Neural cell (in vitro differentiated cells): ENCODE measurements around the gene VWA1. TPM values are rescaled to one million over a fixed set of nuclear protein-coding genes. Genes with fewer than 3 reads are reported as not detected.

Experiments used
- H2AFZ ChIP-seq: fragments of 200-600, 300-800 bp; sonication (generic), shearing (Covaris generic); 2 replicates; pipeline ENCODE4 v1.6.0; 2014; ENCODE audit warnings: low read depth, mild to moderate bottlenecking, antibody characterized with exemption, low read length, moderate library complexity
- H3F3A ChIP-seq: fragments of 200-600 bp; shearing (Covaris generic); 2 replicates; pipeline ENCODE4 v1.6.1; 2016; ENCODE audit warnings: mild to moderate bottlenecking, moderate library complexity, mixed read lengths, antibody characterized with exemption, low read length; ENCODE audit not compliant: insufficient read depth, poor library complexity, severe bottlenecking
- H3K27ac ChIP-seq: fragments of 200-600, 300-800 bp; sonication (generic), shearing (Covaris generic); 2 replicates; pipeline ENCODE4 v1.5.1; 2014; ENCODE audit warnings: mild to moderate bottlenecking, low read length, moderate library complexity
- H3K27me3 ChIP-seq: fragments of 300-800, 200-600 bp; sonication (generic), shearing (Covaris generic); 2 replicates; pipeline ENCODE4 v1.6.0; 2014; ENCODE audit warnings: mild to moderate bottlenecking, low read depth, low read length, moderate library complexity; ENCODE audit not compliant: insufficient read depth
- H3K36me3 ChIP-seq: fragments of 300-800, 200-600 bp; sonication (generic), shearing (Covaris generic); 2 replicates; pipeline ENCODE4 v1.5.1; 2014; ENCODE audit warnings: mild to moderate bottlenecking, antibody characterized with exemption, low read length, moderate library complexity; ENCODE audit not compliant: insufficient read depth
- H3K4me2 ChIP-seq: fragments of 300-800, 200-600 bp; sonication (generic), shearing (Covaris generic); 2 replicates; pipeline ENCODE4 v1.6.0; 2014; ENCODE audit warnings: mild to moderate bottlenecking, low read length
- H3K4me3 ChIP-seq: fragments of 300-800, 200-600 bp; sonication (generic), shearing (Covaris generic); 2 replicates; pipeline ENCODE4 v1.5.1; 2014; ENCODE audit warnings: mild to moderate bottlenecking, low read length, moderate library complexity
- H3K79me2 ChIP-seq: fragments of 200-600 bp; shearing (Covaris generic); replicated peaks from 2 replicates; pipeline ENCODE4 v1.6.0; 2014; ENCODE audit warnings: mild to moderate bottlenecking, low read length, moderate library complexity; ENCODE audit not compliant: insufficient read depth
- H3K9ac ChIP-seq: fragments of 300-800, 200-600 bp; sonication (generic), shearing (Covaris generic); 2 replicates; pipeline ENCODE4 v1.6.1; 2016; ENCODE audit warnings: mild to moderate bottlenecking, low read length, mixed read lengths
- H3K9me2 ChIP-seq: fragments of 200-600 bp; shearing (Covaris generic); 2 replicates; pipeline ENCODE4 v1.6.1; 2016; ENCODE audit warnings: mild to moderate bottlenecking, low read length, mixed read lengths; ENCODE audit not compliant: insufficient read depth
- H3K9me3 ChIP-seq: fragments of 200-600, 300-800 bp; sonication (generic), shearing (Covaris generic); 2 replicates; pipeline ENCODE4 v1.6.1; 2016; ENCODE audit warnings: mild to moderate bottlenecking, mixed run types, low read length, moderate library complexity, mixed read lengths
- H4K20me1 ChIP-seq: fragments of 200-600 bp; shearing (Covaris generic); 2 replicates; pipeline ENCODE4 v1.6.1; 2016; ENCODE audit warnings: mild to moderate bottlenecking, mixed run types; ENCODE audit not compliant: insufficient read depth
- EP300 ChIP-seq: fragments of 450-650 bp; conservative IDR thresholded peaks from 2 replicates; pipeline ENCODE4 v1.6.1; 2014; ENCODE audit warnings: antibody characterized with exemption, mild to moderate bottlenecking, moderate library complexity; ENCODE audit not compliant: poor library complexity, severe bottlenecking
- EZH2 ChIP-seq: fragments of 200-600, 300-800 bp; shearing (Covaris generic), sonication (generic); IDR thresholded peaks from 2 replicates; pipeline ENCODE4 v1.6.1; 2014; ENCODE audit warnings: antibody characterized with exemption, low read length, borderline replicate concordance, mild to moderate bottlenecking; ENCODE audit not compliant: insufficient read depth, poor library complexity, severe bottlenecking
- MXI1 ChIP-seq: fragments of 450-650 bp; conservative IDR thresholded peaks from 2 replicates; pipeline ENCODE4 v1.6.1; 2014; ENCODE audit warnings: antibody characterized with exemption, mild to moderate bottlenecking; ENCODE audit not compliant: poor library complexity, severe bottlenecking
- POLR2AphosphoS5 ChIP-seq: IDR thresholded peaks from 2 replicates; pipeline ENCODE4 v1.6.1; 2012
- RAD21 ChIP-seq: fragments of 450-650 bp; conservative IDR thresholded peaks from 2 replicates; pipeline ENCODE4 v1.6.1; 2014; ENCODE audit warnings: antibody characterized with exemption, mild to moderate bottlenecking, moderate library complexity
- REST ChIP-seq: IDR thresholded peaks from 2 replicates; pipeline ENCODE4 v1.6.1; 2012; ENCODE audit warnings: borderline replicate concordance
- SMC3 ChIP-seq: fragments of 450-650 bp; conservative IDR thresholded peaks from 2 replicates; pipeline ENCODE4 v1.6.1; 2014; ENCODE audit warnings: antibody characterized with exemption, mild to moderate bottlenecking, moderate library complexity; ENCODE audit not compliant: poor library complexity
- TAF1 ChIP-seq: IDR thresholded peaks from 2 replicates; pipeline ENCODE4 v1.6.1; 2012; ENCODE audit warnings: low read depth
- polyA plus RNA-seq: library from polyadenylated mRNA; depleted of rRNA; stranded (reverse); fragments of >200 nt; gene quantifications from 2 replicates; pipeline ENCODE4 v1.2.3, GENCODE V29; 2014
- TF ChIP-seq, protein P1 (sequence below): fragments of 450-650 bp; IDR thresholded peaks from 2 replicates; pipeline ENCODE4 v1.5.1; 2014; ENCODE audit warnings: antibody characterized with exemption, mild to moderate bottlenecking, moderate library complexity; ENCODE audit not compliant: poor library complexity, severe bottlenecking

VWA1 gene
- polyA plus RNA-seq, 1 donor from 2014 or later: 0.88 TPM

DNA sequence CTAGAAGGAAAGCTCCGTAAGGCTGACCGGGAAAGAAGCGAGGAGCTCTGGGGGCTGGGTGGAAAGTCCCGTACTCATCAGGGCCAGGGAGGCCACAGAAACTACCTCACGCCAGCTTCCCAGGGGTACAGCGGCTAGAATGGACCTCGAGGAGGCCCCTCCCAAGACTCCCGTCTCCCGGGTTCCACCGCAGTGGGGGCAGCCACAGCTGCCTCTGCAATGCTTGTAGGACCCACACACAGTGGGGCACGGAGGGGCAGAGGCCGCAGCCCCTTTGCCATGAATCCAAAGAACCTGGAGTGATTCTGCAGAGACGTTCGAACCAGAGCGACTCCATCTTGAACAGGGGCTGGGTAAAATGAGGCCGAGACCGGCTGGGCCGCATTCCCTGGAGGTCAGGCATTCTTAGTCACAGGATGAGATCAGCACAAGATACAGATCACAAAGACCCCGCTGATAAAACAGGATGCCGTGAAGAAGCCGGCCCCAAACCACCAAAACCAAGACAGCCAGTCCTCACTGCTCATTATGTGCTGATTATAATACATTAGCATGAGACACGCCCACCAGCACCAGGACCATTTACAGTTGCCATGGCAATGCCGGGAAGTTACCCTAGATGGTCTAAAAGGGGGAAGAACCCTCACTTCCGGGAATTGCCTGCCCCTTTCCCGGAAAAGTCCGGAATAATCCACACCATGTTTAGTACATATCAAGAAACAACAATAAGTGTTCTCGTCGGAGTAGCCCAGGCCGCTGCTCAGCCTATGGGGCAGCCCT is 12.8 kb upstream of the VWA1 start:
- H3K9me3 ChIP-seq: no peaks in the 10 kb centered on the region
- H3K27ac ChIP-seq: no peak overlapping the region
- no peak overlapping the region for H3K4me3 ChIP-seq
- TF ChIP-seq REST (no peak), POLR2AphosphoS5 (no peak)
- no peak overlapping the region for H2AFZ ChIP-seq
- H3K4me2 ChIP-seq: no peak overlapping the region
- no peaks in the 10 kb centered on the region for H3K36me3 ChIP-seq
- H3F3A ChIP-seq: no peaks in the 10 kb centered on the region
- no peak overlapping the region for H3K9ac ChIP-seq
- no peaks in the 10 kb centered on the region for H3K27me3 ChIP-seq
- H3K9me2 ChIP-seq: no peaks in the 10 kb centered on the region
- no peaks in the 10 kb centered on the region for H4K20me1 ChIP-seq
- no peaks in the 10 kb centered on the region for H3K79me2 ChIP-seq

DNA sequence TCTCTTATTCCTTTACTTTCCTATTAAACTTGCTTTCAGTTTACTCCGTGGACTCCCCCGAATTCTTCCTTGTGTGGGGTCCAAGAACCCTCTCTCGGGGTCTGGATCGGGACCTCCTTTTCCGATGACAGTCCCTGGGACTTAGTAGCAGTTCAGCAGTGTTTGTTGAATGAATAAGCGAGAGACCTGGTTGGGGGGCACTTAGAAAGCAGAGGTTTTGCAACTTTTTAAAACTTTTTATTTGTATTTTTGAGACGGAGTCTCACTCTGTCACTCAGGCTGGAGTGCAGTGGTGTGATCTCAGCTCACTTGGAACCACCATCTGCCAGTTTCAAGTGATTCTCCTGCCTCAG is 12.3 kb upstream of the VWA1 start:
- TF ChIP-seq TAF1 (no peak), EP300 (no peak), REST (no peak), RAD21 (no peak), SMC3 (no peak), POLR2AphosphoS5 (no peak), EZH2 (no peak), MXI1 (no peak)
- TF ChIP-seq, protein P1, sequence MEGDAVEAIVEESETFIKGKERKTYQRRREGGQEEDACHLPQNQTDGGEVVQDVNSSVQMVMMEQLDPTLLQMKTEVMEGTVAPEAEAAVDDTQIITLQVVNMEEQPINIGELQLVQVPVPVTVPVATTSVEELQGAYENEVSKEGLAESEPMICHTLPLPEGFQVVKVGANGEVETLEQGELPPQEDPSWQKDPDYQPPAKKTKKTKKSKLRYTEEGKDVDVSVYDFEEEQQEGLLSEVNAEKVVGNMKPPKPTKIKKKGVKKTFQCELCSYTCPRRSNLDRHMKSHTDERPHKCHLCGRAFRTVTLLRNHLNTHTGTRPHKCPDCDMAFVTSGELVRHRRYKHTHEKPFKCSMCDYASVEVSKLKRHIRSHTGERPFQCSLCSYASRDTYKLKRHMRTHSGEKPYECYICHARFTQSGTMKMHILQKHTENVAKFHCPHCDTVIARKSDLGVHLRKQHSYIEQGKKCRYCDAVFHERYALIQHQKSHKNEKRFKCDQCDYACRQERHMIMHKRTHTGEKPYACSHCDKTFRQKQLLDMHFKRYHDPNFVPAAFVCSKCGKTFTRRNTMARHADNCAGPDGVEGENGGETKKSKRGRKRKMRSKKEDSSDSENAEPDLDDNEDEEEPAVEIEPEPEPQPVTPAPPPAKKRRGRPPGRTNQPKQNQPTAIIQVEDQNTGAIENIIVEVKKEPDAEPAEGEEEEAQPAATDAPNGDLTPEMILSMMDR: no peak
- Histone ChIP-seq H3K27ac (no peak overlapping the region), H2AFZ (no peak overlapping the region), H3K27me3 (no peaks in the 10 kb centered on the region), H3K9me2 (no peaks in the 10 kb centered on the region), H3F3A (no peaks in the 10 kb centered on the region), H3K9ac (no peak overlapping the region), H4K20me1 (no peaks in the 10 kb centered on the region), H3K36me3 (no peaks in the 10 kb centered on the region), H3K4me3 (no peak overlapping the region), H3K9me3 (no peaks in the 10 kb centered on the region), H3K79me2 (no peaks in the 10 kb centered on the region), H3K4me2 (no peak overlapping the region)
